Daoy (cell line): Measurements from ENCODE around the gene LGALS7. TPM values are rescaled to one million over a fixed set of nuclear protein-coding genes. Genes with fewer than 3 reads are reported as not detected.
A peak's percentile ranks its signal among the peaks of the same experiment; 100 is the strongest.
"Not testable (repeated sequence)": the region's sequence is repeated elsewhere in the genome, so short reads cannot be mapped to it uniquely, and the experiment has no call there.

Experiments used
- DNase-seq: peaks from one replicate; pipeline ENCODE4 v3.0.0-alpha.2; 2015; ENCODE audit warnings: low read depth
- total RNA-seq: library from RNA; depleted of rRNA; stranded (reverse); fragments of >200 nt; shearing (Covaris generic); gene quantifications from 2 replicates; pipeline ENCODE4 v1.2.3, GENCODE V29; 2014

Gene LGALS7
- total RNA-seq, 1 experiment from 2014 or later, result not detected

GRCh38 chr19:38800577-38801347 lies 27.4 kb upstream of the LGALS7 start:
- no peak for DNase-seq

GRCh38 chr19:38799104-38799503 lies 25.8 kb upstream of the LGALS7 start:
- no peak for DNase-seq

GRCh38 chr19:38797781-38798180 lies 24.5 kb upstream of the LGALS7 start:
- DNase-seq, result not testable (repeated sequence)

- DNase-seq, result no peak
Measured at GRCh38 chr19:38796154-38796553, 22.8 kb upstream of the LGALS7 start.

GRCh38 chr19:38795549-38795948 lies 22.2 kb upstream of the LGALS7 start:
- no peak for DNase-seq

GRCh38 chr19:38793671-38794070 lies 20.4 kb upstream of the LGALS7 start:
- no peak for DNase-seq

GRCh38 chr19:38793177-38793576 lies 19.9 kb upstream of the LGALS7 start:
- peak; percentile 41 for DNase-seq

- DNase-seq, result no peak
Measured at GRCh38 chr19:38792250-38793111, 19.2 kb upstream of the LGALS7 start.

- not testable (repeated sequence) for DNase-seq
Measured at GRCh38 chr19:38791451-38792064, 18.2 kb upstream of the LGALS7 start.

- DNase-seq, result not testable (repeated sequence)
Measured at GRCh38 chr19:38790507-38791403, 17.4 kb upstream of the LGALS7 start.

- DNase-seq, result no peak
Measured at GRCh38 chr19:38788478-38789243, 15.3 kb upstream of the LGALS7 start, which contains the start of gene LGALS7B. Gene LGALS7B, plus strand, starts transcription at chr19:38789200. Its CDS starts 27 bp downstream, at chr19:38789227.

GRCh38 chr19:38786572-38787265 lies 13.4 kb upstream of the LGALS7 start:
- no peak for DNase-seq

GRCh38 chr19:38786061-38786460 lies 12.7 kb upstream of the LGALS7 start:
- DNase-seq, result not testable (repeated sequence)

- no peak for DNase-seq
Measured at GRCh38 chr19:38785187-38785699, 11.9 kb upstream of the LGALS7 start.

- DNase-seq, result no peak
Measured at GRCh38 chr19:38784224-38784623, 10.9 kb upstream of the LGALS7 start.

GRCh38 chr19:38782212-38782611 lies 8.9 kb upstream of the LGALS7 start:
- not testable (repeated sequence) for DNase-seq

GRCh38 chr19:38781058-38781457 lies 7.7 kb upstream of the LGALS7 start:
- no peak for DNase-seq

- no peak for DNase-seq
Measured at GRCh38 chr19:38780443-38780842, 7.1 kb upstream of the LGALS7 start.

GRCh38 chr19:38778733-38779132 lies 5.4 kb upstream of the LGALS7 start:
- no peak for DNase-seq
